Activated CD8-positive, alpha-beta memory T cell treated with anti-CD3 and anti-CD28 coated beads, Interleukin-2, amount 50 U/mL, for 4 hours (primary cell): ENCODE data around the gene PCDHGA10.
"Not testable (repeated sequence)": the region's sequence is repeated elsewhere in the genome, so short reads cannot be mapped to it uniquely, and the experiment has no call there.

Source experiments
- DNase-seq: peaks from one replicate; pipeline ENCODE4 v3.0.0-alpha.2; 2020

The PCDHGA10 gene

DNA sequence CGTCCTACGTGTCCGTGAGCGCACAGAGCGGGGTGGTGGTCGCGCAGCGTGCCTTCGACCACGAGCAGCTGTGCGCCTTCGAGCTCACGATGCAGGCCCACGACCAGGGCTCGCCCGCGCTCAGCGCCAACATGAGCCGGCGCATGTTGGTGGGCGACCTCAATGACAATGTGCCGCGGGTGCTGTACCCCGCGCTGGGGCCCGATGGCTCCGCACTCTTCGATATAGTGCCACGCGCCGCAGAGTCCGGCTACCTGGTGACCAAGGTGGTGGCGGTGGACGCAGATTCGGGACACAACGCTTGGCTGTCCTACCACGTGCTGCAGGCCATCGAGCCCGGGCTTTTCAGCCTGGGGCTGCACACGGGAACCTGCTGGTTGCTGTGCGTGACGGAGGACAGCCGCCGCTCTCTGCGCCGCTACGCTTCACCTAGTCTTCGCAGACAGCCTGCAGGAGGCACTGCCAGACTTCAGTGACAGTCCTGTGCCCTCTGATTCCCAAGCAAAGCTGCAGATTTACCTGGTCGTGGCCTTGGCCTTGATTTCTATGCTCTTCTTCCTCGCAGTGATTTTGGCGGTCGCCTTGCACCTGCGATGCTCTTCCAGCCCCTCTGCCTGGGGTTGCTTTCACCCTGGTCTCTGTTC lies 15.1 kb downstream of the PCDHGA10 start:
- no peak for DNase-seq

DNA sequence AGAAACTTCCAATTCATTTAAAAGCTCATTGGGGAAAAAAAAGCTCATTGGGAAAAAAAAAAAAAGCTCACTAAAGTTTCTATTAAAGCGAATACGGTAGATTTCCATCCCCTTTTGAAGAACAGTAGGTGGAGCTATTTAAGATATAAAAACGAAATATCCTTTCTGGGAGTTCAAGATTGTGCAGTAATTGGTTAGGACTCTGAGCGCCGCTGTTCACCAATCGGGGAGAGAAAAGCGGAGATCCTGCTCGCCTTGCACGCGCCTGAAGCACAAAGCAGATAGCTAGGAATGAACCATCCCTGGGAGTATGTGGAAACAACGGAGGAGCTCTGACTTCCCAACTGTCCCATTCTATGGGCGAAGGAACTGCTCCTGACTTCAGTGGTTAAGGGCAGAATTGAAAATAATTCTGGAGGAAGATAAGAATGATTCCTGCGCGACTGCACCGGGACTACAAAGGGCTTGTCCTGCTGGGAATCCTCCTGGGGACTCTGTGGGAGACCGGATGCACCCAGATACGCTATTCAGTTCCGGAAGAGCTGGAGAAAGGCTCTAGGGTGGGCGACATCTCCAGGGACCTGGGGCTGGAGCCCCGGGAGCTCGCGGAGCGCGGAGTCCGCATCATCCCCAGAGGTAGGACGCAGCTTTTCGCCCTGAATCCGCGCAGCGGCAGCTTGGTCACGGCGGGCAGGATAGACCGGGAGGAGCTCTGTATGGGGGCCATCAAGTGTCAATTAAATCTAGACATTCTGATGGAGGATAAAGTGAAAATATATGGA lies 17.7 kb downstream of the PCDHGA10 start, which contains the start of gene PCDHGA12:
TSS of gene PCDHGA12 (plus strand) at position 176 of the 782 bp plus-strand sequence. CDS start at position 429, 253 bp downstream.
- DNase-seq: no peak

DNA sequence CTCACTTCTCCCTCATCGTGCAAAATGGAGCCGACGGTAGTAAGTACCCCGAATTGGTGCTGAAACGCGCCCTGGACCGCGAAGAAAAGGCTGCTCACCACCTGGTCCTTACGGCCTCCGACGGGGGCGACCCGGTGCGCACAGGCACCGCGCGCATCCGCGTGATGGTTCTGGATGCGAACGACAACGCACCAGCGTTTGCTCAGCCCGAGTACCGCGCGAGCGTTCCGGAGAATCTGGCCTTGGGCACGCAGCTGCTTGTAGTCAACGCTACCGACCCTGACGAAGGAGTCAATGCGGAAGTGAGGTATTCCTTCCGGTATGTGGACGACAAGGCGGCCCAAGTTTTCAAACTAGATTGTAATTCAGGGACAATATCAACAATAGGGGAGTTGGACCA lies 18.5 kb downstream of the PCDHGA10 start:
- DNase-seq: no peak

DNA sequence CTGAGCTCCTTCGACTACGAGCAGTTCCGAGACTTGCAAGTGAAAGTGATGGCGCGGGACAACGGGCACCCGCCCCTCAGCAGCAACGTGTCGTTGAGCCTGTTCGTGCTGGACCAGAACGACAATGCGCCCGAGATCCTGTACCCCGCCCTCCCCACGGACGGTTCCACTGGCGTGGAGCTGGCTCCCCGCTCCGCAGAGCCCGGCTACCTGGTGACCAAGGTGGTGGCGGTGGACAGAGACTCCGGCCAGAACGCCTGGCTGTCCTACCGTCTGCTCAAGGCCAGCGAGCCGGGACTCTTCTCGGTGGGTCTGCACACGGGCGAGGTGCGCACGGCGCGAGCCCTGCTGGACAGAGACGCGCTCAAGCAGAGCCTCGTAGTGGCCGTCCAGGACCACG lies 19.5 kb downstream of the PCDHGA10 start:
- DNase-seq: not testable (repeated sequence)

DNA sequence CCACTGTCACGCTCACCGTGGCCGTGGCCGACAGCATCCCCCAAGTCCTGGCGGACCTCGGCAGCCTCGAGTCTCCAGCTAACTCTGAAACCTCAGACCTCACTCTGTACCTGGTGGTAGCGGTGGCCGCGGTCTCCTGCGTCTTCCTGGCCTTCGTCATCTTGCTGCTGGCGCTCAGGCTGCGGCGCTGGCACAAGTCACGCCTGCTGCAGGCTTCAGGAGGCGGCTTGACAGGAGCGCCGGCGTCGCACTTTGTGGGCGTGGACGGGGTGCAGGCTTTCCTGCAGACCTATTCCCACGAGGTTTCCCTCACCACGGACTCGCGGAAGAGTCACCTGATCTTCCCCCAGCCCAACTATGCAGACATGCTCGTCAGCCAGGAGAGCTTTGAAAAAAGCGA lies 19.9 kb downstream of the PCDHGA10 start:
- not testable (repeated sequence) for DNase-seq

- DNase-seq: no peak
Measured at GRCh38 chr5:141434006-141434405, 21.2 kb downstream of the PCDHGA10 start.

DNA sequence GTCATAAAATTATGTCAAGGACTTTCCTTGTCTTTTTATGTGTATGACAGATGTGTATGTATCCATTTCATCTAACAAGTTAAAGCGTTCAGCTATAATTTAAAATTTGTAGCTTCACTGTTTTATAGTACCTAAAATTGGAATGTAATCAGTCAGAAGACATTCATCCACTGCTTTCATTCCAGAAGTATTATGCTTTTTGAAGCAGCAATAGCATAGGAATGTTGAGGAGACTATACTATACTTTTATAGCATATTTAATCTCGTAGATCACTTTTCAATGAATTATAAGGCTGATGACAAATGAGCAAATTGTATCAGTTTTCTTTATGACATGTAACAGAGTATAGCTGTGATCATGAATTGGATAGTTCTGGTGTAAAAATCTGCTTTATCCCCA lies 24.4 kb downstream of the PCDHGA10 start:
- DNase-seq: no peak

- no peak for DNase-seq
Measured at GRCh38 chr5:141439411-141440141, 26.8 kb downstream of the PCDHGA10 start.

GRCh38 chr5:141440341-141440740 lies 27.6 kb downstream of the PCDHGA10 start:
- DNase-seq: no peak

- DNase-seq: no peak
Measured at GRCh38 chr5:141441571-141442170, 28.9 kb downstream of the PCDHGA10 start.

GRCh38 chr5:141465351-141465750 lies 52.6 kb downstream of the PCDHGA10 start:
- no peak for DNase-seq
